COLO668 (cell line): Measurements from ENCODE around the gene CYP2A6.
"Not testable (repeated sequence)": the region's sequence is repeated elsewhere in the genome, so short reads cannot be mapped to it uniquely, and the experiment has no call there.

ENCODE experiments used
- DNase-seq: peaks from one replicate; lab custom pipeline; 2025; ENCODE audit not compliant: unreplicated experiment; lab: John Stamatoyannopoulos, UW

CYP2A6 gene

GRCh38 chr19:40819479-40820234 lies 30.6 kb downstream of the CYP2A6 start:
- DNase-seq, result peak; percentile 14

- DNase-seq, result peak; percentile 61
These were observed 31.5 kb downstream of the CYP2A6 start for GRCh38 chr19:40818480-40819399.

GRCh38 chr19:40815223-40815622 lies 35.0 kb downstream of the CYP2A6 start:
- no peak for DNase-seq

- DNase-seq, result no peak
These were observed 37.1 kb downstream of the CYP2A6 start for GRCh38 chr19:40813182-40813581.

DNA sequence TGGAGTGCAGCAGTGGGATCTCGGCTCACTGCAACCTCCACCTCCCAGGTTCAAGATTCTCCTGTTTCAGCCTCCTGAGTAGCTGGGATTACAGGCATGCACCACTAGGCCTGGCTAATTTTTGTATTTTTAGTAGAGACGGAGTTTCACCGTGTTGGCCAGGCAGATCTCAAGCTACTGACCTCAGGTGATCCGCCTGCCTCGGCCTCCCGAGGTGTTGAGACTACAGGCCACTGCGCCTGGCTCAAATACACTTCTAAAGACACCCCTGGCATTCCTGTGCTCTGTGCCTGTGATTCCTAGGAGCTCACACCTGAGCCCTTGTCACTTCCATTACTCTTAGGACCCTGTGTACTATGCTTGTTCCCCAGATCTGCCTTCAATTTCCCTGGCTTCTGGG lies 37.7 kb downstream of the CYP2A6 start:
- DNase-seq, result not testable (repeated sequence)

- no peak for DNase-seq
These were observed 38.5 kb downstream of the CYP2A6 start for GRCh38 chr19:40811478-40812341.

DNA sequence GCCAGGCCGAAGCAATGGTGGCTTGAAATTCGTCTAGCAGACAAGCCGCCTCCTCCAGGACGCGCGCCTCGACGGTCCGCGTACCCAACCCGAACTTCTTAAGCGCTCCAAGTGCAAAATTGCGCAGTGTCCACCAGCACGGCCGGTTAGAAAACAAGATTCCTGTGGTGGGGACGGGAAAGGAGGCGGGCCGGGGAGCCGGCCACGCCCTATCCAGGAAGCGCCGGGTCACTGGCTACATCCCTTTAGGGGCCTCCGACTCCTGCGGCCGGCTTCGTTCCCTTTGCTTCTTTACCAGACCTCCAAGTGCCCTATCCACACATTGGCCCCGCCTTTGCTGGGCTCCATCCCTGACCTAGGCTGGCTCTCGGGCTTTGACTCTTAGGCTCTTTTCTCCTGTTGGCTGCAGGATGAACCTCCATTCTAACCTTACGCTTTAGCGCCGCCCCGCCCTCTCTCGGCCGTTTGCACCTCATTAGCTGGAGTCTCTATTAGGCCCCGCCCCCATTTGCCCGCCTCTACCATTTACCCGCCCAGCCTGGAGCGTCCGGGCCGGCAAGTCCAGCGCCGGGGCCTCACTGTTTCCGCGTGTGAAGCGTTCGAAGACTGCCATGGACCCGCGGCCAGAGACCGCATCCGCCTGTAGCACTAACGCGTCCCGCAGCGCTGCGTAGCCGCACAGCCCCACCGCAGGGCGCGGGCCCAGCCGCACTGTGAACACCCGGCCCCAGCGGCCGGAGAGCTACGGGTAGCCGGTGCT lies 39.4 kb downstream of the CYP2A6 start:
- DNase-seq, result peak; percentile 55

GRCh38 chr19:40810160-40810559 lies 40.1 kb downstream of the CYP2A6 start:
- no peak for DNase-seq

GRCh38 chr19:40809358-40810086 lies 40.7 kb downstream of the CYP2A6 start:
- no peak for DNase-seq

DNA sequence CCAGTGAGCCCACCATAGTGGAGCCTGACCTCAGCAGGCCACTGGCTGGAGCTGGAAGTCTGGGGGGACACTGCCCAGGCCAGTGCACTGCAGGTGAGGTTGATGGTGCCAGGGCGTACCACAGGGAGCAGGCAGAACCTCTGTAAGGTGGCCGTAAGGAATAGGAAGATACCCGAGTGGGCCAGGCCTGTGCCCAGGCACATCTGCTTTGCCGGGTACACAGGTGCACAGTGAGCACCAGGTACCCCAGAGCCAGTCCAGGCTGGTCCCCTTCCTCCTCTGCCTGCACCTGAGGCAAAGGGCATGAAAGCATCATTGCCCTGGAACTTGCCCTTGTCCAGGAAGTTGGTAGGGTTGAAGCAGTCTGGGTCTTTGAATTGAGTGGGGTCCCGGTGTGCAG lies 41.8 kb downstream of the CYP2A6 start:
- DNase-seq, result no peak

- DNase-seq, result no peak
These were observed 42.3 kb downstream of the CYP2A6 start for GRCh38 chr19:40808021-40808325.

GRCh38 chr19:40807147-40808020 lies 42.9 kb downstream of the CYP2A6 start:
- DNase-seq, result peak; percentile 25

GRCh38 chr19:40806423-40807146 lies 43.7 kb downstream of the CYP2A6 start:
- DNase-seq, result peak; percentile 27

DNA sequence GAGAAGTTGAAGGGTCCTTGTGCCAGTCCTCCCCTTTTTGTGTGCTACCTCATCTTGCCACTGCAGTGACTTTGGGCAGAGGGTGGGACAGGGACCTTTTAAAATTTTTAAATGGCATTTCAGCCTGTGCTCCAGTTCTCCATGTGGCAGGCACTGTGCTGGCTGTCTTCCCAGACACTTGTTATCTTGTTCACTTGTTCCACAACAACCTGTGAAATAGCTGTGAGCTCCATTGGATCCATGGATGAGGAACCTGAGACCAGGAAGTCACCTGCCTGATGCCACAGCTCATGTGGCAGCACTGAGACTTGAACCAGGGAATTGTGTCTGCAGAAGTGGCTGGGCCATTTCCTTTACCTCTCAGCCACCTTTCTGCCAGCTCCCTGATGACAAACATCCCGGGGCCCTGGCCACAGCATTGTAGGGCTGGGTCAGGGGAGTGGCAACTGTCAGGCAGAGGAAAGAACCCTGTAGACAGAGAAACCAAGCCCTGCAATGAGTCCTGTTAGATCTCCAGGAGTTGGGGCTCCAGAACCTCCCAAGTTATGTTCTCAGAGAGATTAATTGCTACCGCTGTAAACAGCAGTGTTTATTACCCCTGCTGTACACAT lies 44.9 kb downstream of the CYP2A6 start:
- no peak for DNase-seq

DNA sequence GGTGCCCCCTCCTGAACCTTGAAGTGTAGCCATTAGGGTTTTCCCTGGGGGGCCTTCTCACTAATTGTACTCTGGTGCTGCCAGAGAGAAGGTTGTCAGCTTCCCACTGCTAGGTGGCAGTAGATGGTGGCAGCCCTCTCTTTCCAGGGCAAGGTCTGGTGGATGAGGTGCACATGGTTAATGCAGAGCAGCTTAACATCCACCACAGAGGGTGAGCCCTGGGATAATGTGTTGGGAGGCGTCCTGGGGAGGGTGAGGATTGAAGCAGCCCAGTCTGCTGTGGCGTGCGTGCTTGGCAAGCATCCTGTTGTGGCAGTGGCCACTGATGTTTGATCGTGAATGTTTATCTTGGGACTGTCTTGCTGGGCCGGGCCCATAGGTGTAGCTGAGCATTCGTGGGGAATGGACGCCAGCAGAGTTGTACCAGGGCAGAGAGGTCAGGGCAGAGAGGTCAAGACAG lies 45.4 kb downstream of the CYP2A6 start:
- DNase-seq, result no peak

GRCh38 chr19:40803857-40804782 lies 46.1 kb downstream of the CYP2A6 start:
- no peak for DNase-seq
